Uterus (tissue), 4 donors: ENCODE measurements around the gene DDX43. TPM values are rescaled to one million over a fixed set of nuclear protein-coding genes. Genes with fewer than 3 reads are reported as not detected.
"Not testable (repeated sequence)": the region's sequence is repeated elsewhere in the genome, so short reads cannot be mapped to it uniquely, and the experiment has no call there.

Experiments used
- DNase-seq, 2 donors: peaks; one replicate each; pipeline ENCODE4 v3.0.0-alpha.2; 2019 to 2020
- H3K27ac ChIP-seq, 2 donors: fragments of 200-600 bp; sonication (generic); 1 replicate in 1 of 2; 2 replicates in 1 of 2; pipeline ENCODE4 v1.5.1; 2016 to 2018
- H3K27me3 ChIP-seq, 2 donors: fragments of 200-600 bp; sonication (generic); one replicate each; pipeline ENCODE4 v1.5.1; 2018 to 2019; ENCODE audit warnings: control low read depth in 1 of 2
- H3K36me3 ChIP-seq, 2 donors: fragments of 200-600 bp; sonication (generic); one replicate each; pipeline ENCODE4 v1.5.1; 2019; ENCODE audit warnings: control low read depth in 1 of 2
- H3K4me1 ChIP-seq, 2 donors: fragments of 200-600 bp; sonication (generic); one replicate each; pipeline ENCODE4 v1.5.1; 2018 to 2019; ENCODE audit warnings: control low read depth in 1 of 2
- H3K4me3 ChIP-seq, 2 donors: fragments of 200-600 bp; sonication (generic); 1 replicate in 1 of 2; 2 replicates in 1 of 2; pipeline ENCODE4 v1.5.1; 2018 to 2019; ENCODE audit warnings: mild to moderate bottlenecking in 1 of 2
- H3K9me3 ChIP-seq, 2 donors: fragments of 200-600 bp; sonication (generic); one replicate each; pipeline ENCODE4 v1.5.1; 2019; ENCODE audit warnings: control low read depth in 1 of 2
- CTCF ChIP-seq, 4 experiments: fragments of 200-600 bp in 2 of 4; fragments of 450-650 bp in 2 of 4; sonication (generic) in 2 of 4; IDR thresholded peaks; one replicate each; pipeline ENCODE4 v1.5.1; 2016 to 2019; ENCODE audit warnings: antibody characterized with exemption in 4 of 4, mild to moderate bottlenecking in 2 of 4, moderate library complexity in 1 of 4
- POLR2A ChIP-seq, 2 donors: fragments of 450-650 bp; IDR thresholded peaks; one replicate each; pipeline ENCODE4 v1.6.1; 2016; ENCODE audit warnings: antibody characterized with exemption in 2 of 2, mild to moderate bottlenecking in 1 of 2, moderate library complexity in 1 of 2
- intact Hi-C: fragments of 100-400 bp; cut with DNase I; formaldehyde crosslinking; loops from one replicate; pipeline ENCODE4 v1.15.1; 2023; ENCODE audit warnings: low total_unique reads
- total RNA-seq, 4 donors: library from RNA; depleted of rRNA in 3 of 4; stranded (reverse); fragments of >200 nt in 3 of 4; gene quantifications; one replicate each; pipeline versions ENCODE4 v1.1.0 to v1.2.4, GENCODE V29; 2014 to 2023
- donor health status: DM: yes; HTN: yes; CAD: no.

Gene DDX43
- total RNA-seq, 4 donors from 2014 or later = 0.43 to 3.7 TPM; not detected in 2

GRCh38 chr6:73451223-73452106 lies 56.8 kb downstream of the DDX43 start:
- no peaks in the 10 kb centered on the region for H3K9me3 ChIP-seq
- H3K4me1 ChIP-seq = no peaks in the 10 kb centered on the region
- H3K27ac ChIP-seq = peak overlapping the region; percentile 70 to 82
- intact Hi-C loops = no loop called here
- no peaks in the 10 kb centered on the region for H3K27me3 ChIP-seq
- H3K36me3 ChIP-seq = no peaks in the 10 kb centered on the region
- peak; percentile 21 to 30 for DNase-seq
- peak in 1 of 4 experiments; percentile 11 for TF ChIP-seq CTCF (IDR thresholded peaks at IDR 0.05)
- TF ChIP-seq POLR2A (IDR thresholded peaks at IDR 0.05) = no peak
- peak overlapping the region; percentile 40 to 65 for H3K4me3 ChIP-seq

GRCh38 chr6:73452107-73452461 lies 57.5 kb downstream of the DDX43 start, which contains the start of gene CGAS:
Gene CGAS, minus strand, starts transcription at chr6:73452297. Its CDS starts 116 bp downstream, at chr6:73452181.
- H3K27ac ChIP-seq = peak within 1 kb of the TSS; percentile 70 to 82
- peak; percentile 57 to 62 for DNase-seq
- intact Hi-C loops = no loop called here
- TF ChIP-seq CTCF (IDR thresholded peaks at IDR 0.05) (no peak), POLR2A (IDR thresholded peaks at IDR 0.05) (peak in 1 of 2 donors; percentile 47)
- no peaks in the 10 kb centered on the region for H3K9me3 ChIP-seq
- no peaks in the 10 kb centered on the region for H3K27me3 ChIP-seq
- H3K36me3 ChIP-seq = no peaks in the 10 kb centered on the region
- no peaks in the 10 kb centered on the region for H3K4me1 ChIP-seq
- peak within 1 kb of the TSS; percentile 40 to 65 for H3K4me3 ChIP-seq

GRCh38 chr6:73455865-73456629 lies 61.4 kb downstream of the DDX43 start:
- Histone ChIP-seq H3K4me1 (no peaks in the 10 kb centered on the region), H3K27ac (no peak overlapping the region), H3K4me3 (no peak overlapping the region), H3K36me3 (no peaks in the 10 kb centered on the region), H3K9me3 (no peaks in the 10 kb centered on the region), H3K27me3 (no peaks in the 10 kb centered on the region)
- no peak for DNase-seq
- TF ChIP-seq POLR2A (IDR thresholded peaks at IDR 0.05) (no peak), CTCF (IDR thresholded peaks at IDR 0.05) (no peak)
- intact Hi-C loops = no loop called here

GRCh38 chr6:73459474-73459873 lies 64.8 kb downstream of the DDX43 start:
- not testable (repeated sequence) for H3K27ac ChIP-seq, H3K36me3 ChIP-seq, H3K4me1 ChIP-seq

GRCh38 chr6:73460056-73460455 lies 65.4 kb downstream of the DDX43 start:
- no peak overlapping the region for H3K27ac ChIP-seq
- no peaks in the 10 kb centered on the region for H3K36me3 ChIP-seq
- no peak for DNase-seq
- intact Hi-C loops = loop anchor here (10.0 kb wide), 1 partner anchor 65 kb away; the partner anchor contains the start of gene EEF1A1
- TF ChIP-seq POLR2A (IDR thresholded peaks at IDR 0.05) (no peak), CTCF (IDR thresholded peaks at IDR 0.05) (no peak)
- H3K9me3 ChIP-seq = no peaks in the 10 kb centered on the region
- H3K4me3 ChIP-seq = no peak overlapping the region
- no peaks in the 10 kb centered on the region for H3K27me3 ChIP-seq
- peaks cover 7 to 8% of the 10 kb centered on the region in 2 donors for H3K4me1 ChIP-seq

More at GRCh38 chr6:73459474-73459873, 64.8 kb downstream of the DDX43 start:
- DNase-seq, H3K9me3 ChIP-seq, H3K4me3 ChIP-seq, H3K27me3 ChIP-seq, intact Hi-C loops: not testable (repeated sequence)
